GM19351 (cell line): Measurements from ENCODE around the gene MYL12B.
"Not testable (repeated sequence)": the region's sequence is repeated elsewhere in the genome, so short reads cannot be mapped to it uniquely, and the experiment has no call there.

Experiments
- ATAC-seq: cut with Tn5 transposase; IDR thresholded peaks from one replicate; pipeline ENCODE4 v1.9.1; 2021; ENCODE audit warnings: mild to moderate bottlenecking, moderate library complexity; ENCODE audit not compliant: unreplicated experiment

MYL12B gene

DNA sequence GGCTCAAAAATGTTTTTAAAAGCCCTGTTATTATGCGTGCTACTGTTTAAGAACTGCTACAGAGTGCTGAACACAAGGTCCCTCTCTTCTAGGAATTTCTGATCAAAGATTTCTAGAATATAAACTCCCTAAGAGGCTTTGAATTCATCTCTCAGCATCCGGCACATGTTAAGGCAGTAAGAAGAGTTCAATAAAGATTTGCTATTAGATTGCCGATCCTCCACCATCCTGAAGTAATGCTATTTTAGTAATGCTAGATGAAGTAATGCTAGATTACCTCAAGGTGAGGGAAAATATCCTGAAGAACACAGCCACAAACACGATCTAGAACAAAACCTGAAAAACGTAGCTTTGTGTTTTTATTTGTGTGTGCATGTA lies 949 bp upstream of the MYL12B start:
- ATAC-seq = no peak

DNA sequence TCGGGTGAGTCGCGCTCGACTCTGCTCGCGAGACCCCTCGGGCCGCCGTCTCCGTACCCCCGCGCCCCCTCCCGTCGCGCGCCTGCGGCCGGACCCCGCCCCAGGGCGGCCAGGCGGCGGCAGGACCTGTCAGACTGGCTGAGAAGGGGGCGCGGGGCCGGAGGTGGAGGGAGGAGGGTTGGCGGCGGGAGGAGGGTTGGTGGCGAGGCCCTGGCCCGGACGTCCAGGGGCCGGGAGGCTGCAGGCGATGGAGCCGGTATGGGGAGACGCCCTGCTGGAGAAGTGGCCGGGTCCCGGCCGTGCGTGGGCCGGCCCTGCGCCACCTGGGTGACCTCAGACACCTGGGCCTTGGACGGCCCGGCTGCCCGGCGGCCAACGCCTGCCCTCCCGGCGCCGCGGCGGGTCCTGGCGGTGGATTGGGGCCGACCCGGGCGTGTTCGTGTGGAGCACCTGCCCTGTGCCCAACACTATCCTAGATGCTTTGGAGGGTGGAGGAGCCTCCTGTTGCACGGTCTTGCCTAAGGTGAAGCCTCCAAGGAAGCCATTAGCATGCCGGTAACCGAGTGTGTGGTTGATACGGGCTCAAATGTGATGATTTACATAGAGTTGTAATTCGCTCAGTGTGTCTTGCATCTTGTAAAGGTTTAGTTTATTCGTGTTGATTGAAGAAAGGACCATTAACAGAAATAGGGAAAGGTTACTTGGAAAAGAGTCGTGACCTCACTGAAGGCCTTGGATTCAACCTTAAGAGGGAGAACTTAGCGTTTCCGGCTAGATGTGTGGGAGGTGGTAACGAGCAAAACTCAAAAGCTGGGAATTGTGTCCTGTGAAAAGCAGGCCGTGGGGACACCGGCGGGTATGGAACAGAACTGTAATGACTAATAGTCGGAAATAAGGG lies 550 bp downstream of the MYL12B start:
- ATAC-seq = peak; percentile 35

DNA sequence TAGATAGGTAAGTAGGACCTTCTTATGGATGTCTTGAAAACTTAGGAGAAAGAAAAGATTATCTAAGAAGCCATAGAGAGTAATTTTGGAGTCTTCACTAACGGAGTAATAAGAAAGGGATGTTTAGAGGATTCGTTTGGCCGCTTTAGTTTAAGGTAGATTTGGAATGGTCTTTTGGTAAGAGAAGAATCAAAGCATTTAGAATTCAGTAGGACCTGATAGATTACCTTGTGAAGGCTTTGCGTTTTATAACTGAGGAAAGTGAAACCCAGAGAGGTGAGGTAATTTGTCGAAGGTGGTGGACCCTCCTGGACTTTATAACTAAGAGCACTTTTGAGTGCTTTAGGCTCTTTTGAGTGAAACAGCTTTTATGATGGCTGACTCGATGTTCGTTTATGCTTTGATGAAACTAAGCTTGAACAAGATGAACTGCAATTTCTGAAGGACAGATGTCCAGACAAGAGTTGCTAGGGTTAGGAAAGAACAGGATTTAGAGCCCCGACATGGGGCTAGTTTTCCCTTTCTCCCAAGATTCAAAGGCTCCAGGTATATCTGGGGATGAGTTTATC lies 1.3 kb downstream of the MYL12B start:
- no peak for ATAC-seq

DNA sequence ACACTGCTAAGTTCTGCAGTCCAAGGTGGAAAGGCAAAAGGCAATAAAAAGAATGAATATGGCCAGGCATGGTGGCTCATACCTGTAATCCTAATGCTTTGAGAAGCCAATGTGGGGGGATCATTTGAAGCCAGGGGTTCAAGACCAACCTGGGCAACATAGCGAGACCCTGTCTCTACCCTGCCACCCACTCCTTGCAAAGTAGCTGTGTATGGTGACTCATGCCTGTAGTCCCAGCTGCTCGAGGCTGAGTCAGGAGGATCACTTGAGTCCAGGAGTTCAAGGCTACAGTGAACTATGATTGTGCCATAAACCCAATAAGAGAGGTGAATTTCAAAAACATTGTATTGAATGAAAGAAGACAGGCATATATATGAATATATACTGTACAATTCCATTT lies 2.4 kb downstream of the MYL12B start:
- no peak for ATAC-seq

DNA sequence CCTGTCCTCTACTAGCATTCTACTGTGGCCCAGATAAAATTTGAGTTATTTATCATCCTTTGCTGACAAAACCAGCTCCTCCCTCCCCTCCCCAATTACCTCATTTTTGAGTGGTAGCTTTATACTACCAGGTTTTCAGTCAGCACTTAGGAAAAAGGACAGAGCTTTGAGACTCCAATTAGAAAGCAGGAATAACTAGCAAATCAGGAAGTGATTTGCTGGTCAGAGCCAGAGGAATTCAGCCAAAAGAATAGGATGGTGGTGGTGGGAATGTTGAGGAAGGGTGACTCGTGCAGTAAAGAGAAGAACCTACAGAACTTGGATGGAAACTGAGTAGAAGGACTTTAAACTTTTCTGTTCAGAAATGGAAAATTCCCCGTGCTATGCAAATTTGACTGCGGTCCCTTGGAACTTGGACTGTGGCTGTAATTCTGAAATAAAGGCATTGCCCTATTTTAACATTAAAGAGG lies 3.7 kb downstream of the MYL12B start:
- ATAC-seq = no peak

DNA sequence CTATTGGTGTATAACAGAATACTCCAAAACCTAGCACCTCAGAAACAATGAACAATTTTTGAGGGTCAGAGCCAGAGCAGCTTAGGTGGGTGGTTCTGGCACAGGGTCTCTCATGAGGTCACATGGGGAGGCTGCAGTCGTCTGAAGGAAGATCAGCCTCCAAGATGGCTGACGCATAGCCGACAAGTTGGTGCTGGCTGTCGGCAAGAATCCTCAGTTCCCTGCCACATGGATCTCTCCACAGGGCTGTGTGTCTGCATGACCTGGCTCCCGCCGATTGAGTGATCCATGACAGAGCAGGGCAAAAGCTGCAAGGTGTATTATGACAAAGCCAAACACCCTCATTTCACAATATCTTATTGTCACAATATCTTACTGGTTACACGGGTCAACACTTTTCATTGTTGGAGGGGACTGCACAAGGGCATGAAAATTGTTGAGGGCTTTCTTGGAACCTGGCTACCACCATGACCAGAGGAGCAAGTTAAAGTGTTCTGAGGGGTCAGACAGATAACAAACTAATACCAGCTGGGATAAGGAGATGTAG lies 4.2 kb downstream of the MYL12B start:
- no peak for ATAC-seq

DNA sequence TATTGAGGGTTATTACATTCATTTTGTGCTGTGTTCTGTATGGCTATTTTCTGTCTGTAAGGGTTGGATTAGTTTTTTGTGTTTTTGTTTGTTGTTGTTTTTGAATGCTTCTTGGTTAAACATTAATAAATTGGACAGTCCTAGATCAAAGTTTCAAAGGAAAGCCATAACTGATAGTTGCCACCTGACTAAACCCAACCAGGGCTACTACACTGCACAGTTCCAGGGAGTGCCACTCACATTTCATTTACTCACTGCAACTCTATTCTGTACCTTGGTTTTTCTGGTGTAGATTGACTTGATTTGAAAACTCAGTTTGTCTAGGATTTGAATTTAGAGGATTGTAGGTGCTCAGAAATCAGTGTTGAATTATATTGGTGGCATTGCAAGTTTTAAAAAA lies 6.4 kb downstream of the MYL12B start:
- ATAC-seq = no peak

DNA sequence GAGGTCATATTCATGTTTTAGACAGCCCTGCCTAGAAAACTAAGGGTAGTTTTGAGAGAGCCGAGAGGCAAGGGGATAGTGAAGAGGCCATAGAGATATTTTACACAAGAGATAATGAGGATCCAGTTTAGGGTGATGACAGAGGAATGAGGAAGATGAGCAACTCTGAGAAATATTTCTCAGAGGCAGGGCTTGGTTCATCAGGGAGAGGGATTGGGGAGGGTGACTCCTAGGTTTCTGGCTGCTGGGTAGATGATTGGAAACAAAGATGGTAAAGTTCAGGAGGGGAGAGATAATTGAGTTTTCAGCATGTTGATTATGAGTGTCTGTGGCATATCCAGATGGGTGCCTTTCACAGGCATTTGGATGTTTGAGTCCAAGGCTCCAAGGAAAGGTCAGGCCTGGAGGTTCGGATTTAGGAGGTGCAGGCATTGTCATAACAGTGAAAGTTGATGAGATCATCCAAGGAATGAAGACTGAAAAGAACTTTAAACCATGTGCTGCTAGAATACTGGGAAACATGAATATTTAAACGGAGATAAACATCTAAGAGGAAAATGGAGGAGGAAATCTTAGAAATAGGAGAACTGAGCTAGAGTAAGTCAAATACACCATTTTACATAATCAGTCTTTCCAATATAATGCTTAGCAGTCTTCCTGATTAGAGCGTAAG lies 7.4 kb downstream of the MYL12B start:
- no peak for ATAC-seq

DNA sequence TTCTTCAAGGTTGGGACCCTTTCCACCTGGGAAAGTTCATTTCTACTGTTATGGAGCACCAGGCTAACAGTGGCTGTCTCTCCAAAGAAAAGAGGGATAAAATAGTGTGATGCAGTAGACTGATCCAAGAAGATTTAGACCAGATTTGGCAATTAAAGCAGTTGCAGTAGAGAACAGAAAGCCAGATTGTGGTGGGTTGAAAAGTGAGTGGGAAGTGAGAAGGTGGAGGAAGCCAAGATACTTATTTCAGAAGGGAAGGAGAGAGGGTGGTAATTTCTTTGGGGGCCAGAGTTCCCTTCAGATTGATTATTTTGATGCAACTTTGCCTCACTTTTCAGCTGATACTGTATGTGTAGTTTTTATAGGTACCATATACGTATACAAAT lies 8.0 kb downstream of the MYL12B start:
- no peak for ATAC-seq

DNA sequence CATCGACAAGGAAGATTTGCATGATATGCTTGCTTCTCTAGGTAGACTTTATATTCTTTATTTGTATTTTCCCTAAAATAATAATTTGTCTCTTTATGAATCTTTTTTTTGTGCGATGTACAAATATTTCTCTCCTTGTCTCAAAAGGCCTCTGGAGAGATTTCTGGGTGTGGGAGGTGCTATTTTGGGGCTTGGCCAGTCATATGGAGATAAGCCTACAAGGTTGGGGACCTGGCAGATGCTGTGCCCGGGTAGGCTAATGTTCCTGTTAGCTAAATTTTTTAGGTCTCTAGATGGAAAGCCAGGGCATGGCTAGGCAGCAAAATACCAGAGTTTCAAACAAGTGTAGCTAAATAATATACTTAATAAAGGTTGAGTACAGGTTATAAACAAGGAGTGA lies 11.1 kb downstream of the MYL12B start:
- no peak for ATAC-seq

DNA sequence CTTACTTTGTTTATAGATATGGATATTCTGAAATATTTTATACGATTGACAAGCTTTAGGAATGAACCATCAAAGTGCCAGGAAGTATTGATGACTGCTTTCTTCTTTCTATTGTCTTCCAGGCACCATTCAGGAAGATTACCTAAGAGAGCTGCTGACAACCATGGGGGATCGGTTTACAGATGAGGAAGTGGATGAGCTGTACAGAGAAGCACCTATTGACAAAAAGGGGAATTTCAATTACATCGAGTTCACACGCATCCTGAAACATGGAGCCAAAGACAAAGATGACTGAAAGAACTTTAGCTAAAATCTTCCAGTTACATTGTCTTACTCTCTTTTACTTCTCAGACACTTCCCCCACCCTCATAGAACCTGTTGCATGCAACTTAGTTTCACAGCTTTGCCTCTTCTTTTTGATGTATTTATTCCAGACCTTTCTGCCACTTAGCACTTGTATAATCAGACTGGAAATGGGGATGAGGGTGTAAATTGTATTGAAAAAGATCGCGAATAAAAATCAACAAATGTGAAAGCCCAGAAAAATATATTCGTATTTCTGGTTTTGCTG lies 15.8 kb downstream of the MYL12B start:
- ATAC-seq = not testable (repeated sequence)

DNA sequence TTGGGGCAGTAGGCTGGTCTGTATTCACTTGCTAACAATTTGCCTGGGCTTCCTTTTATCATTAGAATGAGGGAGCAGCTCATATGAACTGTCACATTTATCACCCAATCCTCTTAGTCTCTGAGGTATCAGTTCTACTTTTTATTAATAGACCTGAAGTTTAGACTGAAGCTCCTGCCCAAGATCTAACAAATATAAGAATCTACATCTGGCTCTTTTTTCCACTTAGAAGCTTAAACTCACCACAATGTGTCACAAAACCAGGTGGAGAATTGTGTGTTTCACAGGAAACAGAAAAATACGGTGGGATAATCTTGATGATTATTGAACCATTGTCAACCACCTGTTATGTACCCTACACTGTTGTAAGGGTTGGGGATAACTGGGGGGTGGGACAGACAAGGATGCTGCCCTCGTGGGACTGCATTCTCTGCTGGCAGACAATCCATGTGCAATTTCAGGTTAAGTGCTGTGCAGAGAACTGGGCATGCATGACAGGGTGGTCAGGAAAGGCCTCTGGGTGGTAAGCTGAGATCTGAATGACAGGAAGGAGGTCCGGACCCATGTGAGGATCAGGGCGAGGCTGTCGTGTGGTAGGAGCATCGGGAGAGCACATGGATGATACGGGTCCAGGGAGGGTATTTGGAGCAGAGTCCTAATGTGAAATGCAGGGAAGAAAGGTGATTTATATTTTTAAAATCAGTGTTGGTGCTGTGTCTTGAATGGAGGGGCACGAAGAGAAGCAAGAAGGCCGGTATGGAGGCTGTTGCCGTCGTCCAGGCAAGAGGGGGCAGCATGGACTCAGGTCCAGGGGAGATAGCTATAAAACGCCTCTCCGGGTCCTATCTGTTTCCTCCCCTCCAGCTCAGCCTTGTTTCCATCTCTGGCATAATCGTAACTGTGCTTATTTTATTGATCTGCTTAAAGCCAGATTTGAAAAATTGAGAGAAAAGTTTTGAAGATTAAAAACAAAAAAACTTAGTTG lies 17.6 kb downstream of the MYL12B start:
- peak; percentile 89 for ATAC-seq

DNA sequence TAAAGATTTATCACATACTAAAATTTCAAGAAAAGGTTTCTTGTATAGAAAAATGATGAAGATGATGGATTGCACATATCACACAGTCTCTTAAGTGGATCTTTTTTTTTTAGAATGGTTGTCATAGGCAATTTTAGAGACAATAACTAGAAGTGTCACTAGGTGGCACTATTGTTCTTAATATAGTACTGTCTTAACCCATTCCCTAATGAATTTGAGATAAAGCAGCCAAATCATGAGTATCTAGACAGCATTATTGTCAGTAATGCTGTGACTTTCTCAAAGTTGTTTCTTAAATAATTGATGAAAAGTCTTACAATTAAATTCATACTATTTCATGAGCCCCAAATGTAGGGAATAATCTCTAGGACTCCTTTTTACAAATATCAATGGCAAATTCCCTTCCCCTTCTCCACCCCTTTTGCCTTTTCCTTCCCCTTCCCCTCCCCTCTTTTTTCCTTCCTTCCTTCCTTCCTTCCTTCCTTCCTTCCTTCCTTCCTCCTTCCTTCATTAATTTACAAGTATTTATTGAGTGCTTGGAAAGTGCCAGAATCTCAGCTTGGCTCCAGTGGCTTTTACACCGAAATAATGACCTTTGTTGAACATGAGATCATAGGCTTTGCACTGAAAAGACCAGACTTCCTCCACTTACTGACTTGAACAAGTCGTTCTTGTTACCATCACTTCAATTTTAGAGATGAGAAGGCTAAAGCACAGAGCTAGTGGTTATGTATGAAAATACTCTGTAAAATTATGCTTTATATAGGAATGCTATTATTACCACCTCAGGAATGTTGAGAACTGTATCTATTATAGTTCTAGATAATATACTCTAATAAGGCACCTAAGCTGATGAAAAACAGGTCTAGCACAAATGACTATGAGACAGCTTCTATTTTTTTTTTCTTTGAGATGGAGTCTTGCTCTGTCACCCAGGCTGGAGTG lies 19.8 kb downstream of the MYL12B start:
- ATAC-seq = peak; percentile 40

DNA sequence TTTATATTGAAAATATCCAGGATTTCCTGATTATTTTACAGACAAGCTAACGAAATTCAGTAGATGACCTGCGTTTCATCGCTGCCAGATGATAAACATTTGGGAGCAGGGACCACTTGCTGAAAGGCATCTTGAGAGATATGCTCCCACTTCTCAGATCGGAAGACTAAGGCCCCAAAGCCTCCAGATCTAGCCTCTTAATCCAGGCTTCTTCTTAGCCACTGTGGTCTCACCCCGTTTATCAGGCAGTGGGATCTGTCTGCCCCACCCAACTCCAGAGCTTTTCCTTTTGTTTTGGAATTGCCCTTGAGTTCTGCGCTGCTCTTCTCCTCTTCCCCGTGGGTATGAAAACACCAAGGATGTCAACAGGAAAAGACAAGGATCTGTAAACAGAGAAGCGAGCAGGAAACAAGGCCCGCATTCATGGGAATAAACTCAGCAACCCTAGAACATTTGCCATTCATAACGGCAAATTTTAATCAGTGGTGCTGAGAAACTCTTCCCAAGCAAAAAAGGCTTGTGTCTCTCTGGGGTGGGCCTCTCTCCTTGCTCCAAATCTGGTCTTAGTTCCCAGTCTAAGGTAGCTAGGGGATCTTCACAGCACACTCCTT lies 21.4 kb downstream of the MYL12B start:
- ATAC-seq = no peak

DNA sequence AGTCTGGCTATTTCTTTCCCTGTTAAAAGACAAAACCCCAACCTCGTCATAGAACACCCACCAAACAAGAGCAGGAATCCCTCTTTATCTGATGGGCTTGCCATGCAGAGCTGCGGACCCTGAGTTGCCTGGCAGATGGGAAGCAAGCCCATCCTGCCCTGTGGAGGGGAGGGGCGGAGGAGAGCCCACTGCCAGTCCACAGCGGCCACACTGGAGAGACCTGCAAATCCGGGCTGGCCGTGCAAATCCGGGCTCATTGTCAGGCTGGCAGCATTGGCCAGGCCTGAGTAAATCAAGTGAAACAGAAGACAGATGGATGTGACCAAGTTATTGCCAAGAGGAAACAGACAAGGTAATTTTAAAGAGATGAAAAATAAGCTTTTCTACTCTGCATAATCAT lies 22.0 kb downstream of the MYL12B start:
- ATAC-seq = no peak

DNA sequence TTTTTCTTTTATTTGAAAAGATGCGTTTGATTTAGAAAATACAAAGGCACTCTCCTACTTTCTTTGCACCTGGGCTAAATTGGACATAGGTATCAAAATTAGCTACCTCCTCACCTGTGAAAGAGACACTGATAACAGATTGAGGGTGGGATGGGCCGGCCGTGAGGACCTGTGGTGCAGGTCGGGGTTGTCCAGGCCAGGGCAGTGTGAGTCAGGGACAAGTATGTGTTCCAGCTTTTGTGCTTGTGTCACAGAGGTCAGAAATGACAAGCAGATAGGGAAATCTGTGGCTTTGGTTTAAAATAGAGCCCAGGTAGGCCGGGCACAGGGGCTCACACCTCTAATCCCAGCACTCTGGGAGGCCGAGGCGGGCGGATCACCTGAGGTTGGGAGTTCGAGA lies 22.6 kb downstream of the MYL12B start:
- no peak for ATAC-seq

DNA sequence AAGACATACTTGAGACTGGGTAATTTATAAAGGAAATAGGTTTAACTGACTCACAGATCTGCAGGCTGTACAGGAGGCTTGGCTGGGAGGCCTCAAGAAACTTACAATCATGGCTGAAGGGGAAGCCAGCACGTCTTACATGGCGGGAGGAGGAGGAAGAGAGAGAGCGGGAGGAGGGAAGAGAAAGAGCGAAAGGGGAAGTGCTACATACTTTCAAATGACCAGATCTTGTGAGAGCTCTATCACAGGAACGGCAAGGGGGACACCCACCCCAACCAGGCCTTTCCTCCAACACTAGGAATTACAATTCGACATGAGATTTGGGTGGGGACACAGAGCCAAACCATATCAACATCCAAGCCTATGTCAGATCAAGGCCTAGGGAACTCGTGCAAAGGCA lies 24.2 kb downstream of the MYL12B start:
- ATAC-seq = no peak

DNA sequence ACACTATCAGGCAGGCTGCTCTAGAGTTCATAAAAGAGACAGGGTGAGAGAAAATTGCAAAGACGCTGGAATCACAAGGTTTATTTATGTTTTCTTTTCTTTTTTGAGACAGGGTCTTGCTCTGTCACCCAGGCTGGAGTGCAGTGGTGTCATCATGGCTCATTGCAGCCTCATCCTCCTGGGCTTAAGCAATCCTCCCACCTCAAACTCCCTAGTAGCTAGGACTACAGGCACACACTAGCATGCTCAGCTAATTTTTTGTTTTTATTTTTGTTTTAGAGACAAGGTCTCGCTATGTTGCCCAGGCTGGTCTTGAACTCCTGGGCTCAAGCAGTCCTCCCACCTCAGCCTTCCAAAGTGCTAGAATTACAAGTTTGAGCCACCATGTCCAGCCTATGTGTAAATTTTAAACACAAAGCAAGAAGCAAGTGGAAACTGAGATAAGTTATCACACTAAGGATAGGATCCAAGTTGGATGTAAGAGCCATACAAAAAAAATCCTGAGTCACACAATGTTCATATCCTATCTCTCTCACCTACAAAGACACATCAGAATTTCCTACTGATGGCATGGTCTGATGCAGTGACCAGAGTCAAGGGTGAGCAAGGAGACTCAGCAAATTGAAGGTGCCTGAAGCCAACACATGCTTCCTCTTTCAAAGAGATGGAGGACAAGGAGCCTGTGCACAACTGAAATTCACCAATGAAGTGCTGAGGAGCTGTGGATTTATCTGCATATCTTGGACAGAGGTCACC lies 31.4 kb downstream of the MYL12B start:
- ATAC-seq = no peak
